ENCODE data around the gene MKRN3. TPM values are rescaled to one million over a fixed set of nuclear protein-coding genes. Genes with fewer than 3 reads are reported as not detected.

Gene MKRN3
- polyA plus RNA-seq, 1 donor from 2014 or later = 10.7 TPM

Small RNA genes within 50 kb of the gene (small RNA-seq; reads per million reads assigned to genes)
- gene MIR4508 = 0 reads per million in 3 experiments

Other genes starting within 250 kb of the MKRN3 start
- gene GOLGA6L26, start 231.5 kb upstream of the MKRN3 start, polyA plus RNA-seq = not detected in 2 replicates
- not detected in 2 replicates for gene GOLGA8S, start 210.9 kb upstream of the MKRN3 start, polyA plus RNA-seq
- gene GOLGA6L2, start 118.4 kb upstream of the MKRN3 start, polyA plus RNA-seq = not detected in 2 replicates
- 7.4 and 10.4 TPM in 2 replicates for gene MAGEL2, start 82.2 kb downstream of the MKRN3 start, polyA plus RNA-seq
- gene NDN, start 121.6 kb downstream of the MKRN3 start, polyA plus RNA-seq = 517 and 582 TPM in 2 replicates

All from neural cell (in vitro differentiated cells).